HG03060 (cell line): ENCODE results near the gene TEX52.
"Not testable (repeated sequence)": the region's sequence is repeated elsewhere in the genome, so short reads cannot be mapped to it uniquely, and the experiment has no call there.

Source experiments
- ATAC-seq: cut with Tn5 transposase; IDR thresholded peaks from one replicate; pipeline ENCODE4 v1.9.1; 2021; ENCODE audit warnings: low read depth, moderate number of reproducible peaks; ENCODE audit not compliant: unreplicated experiment

Gene TEX52

GRCh38 chr12:2868986-2869632, 12.3 kb upstream of the TEX52 start:
- ATAC-seq = not testable (repeated sequence)

DNA sequence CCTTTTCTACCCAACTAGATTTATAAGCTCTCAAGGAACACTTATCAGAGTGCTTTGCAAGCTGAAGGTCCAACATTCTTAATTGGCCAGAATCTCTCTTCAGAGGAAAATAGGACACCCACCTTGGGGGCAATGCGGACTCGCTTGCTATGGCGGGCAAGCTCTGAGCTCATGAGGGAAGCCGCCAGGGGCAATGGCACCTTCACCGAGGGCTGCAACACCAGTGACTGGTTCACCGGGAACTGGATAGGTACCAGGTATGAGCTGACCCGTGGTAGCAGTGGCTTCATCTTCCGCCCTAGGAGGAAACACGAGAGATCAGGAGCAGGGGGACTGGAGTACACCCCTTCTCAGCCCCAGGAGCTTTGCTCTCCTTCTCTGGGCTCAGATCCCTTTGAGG, 7.4 kb upstream of the TEX52 start:
- ATAC-seq = no peak

DNA sequence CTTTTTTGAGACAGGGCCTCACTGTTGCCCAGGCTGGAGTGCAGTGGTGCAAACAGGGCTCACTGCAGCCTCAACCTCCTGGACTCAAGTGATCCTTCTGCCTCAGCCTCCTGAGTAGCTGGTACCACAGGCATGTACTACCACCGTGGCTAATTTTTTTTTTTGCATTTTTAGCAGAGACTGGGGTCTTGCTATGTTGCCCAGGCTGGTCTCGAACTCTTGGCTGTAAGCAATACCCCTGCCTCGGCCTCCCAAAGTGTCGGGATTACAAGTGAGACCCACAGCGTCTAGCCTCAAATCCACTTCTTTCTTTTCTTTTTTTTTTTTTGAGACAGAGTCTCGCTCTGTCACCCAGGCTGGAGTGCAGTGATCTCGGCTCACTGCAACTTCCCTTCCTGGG, 6.6 kb upstream of the TEX52 start:
- ATAC-seq = not testable (repeated sequence)

- ATAC-seq = no peak
These were observed 6.0 kb upstream of the TEX52 start for GRCh38 chr12:2862876-2863275.

DNA sequence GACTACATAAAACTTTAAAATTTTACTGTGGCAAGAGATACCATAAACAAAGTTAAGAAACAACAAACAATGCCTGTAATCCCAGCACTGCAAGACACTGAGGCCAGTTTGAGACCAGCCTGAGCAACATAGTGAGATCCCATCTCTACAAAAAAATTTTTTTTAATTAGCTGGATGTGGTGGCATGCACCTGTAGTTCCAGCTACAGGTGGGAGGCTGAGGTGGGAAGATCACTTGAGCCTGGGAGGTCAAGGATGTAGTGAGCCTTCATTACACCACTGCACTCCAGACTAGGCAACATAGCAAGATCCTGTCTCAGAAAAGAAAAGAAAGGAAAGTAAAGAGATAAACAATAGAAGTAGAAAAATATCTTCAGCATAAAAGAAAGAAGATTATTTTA, 3.3 kb upstream of the TEX52 start:
- ATAC-seq = no peak

DNA sequence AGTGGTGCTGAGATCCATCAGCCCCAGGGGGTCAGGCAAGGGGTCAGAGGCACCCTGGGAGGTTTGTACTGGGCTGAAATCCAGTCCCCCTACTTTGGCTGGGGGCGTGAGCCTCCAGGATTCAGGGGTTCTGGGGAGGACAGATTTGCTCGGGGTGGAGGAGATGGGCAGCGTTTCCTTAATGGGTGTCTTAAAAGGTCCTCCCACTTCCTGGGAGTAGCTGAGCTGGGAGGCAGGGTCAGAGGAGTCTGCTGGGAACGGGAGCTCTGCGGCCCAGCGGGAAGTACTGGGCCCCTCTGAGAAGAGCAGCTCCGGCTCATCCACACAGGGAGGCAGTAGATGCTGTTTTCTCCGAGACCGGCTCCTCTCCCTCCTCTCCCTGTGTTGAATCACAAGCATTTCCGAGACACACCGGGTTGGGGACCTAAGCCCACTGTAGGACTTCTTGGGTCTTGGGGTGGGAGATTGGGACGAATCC, 2.1 kb upstream of the TEX52 start:
- ATAC-seq = no peak

DNA sequence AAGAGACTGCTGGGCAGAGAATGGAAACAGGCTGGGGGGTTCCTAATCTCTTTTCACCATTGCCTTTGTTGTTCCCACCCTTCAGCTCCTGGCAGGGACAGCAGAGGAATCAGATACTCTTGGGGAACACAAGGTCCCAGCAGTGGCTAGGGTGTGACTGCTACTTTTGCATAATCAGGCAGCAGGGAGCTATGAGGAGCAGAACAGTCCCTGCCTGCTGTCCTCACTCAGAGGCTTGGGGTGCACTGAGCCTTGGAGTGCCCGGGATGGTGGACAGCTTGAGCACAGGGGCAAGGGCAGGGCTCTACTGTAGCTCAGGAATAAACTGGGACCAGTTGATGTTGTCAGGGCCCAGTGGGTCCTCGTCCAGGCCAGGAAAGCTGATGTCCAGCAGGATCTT, 1.5 kb upstream of the TEX52 start:
- no peak for ATAC-seq

DNA sequence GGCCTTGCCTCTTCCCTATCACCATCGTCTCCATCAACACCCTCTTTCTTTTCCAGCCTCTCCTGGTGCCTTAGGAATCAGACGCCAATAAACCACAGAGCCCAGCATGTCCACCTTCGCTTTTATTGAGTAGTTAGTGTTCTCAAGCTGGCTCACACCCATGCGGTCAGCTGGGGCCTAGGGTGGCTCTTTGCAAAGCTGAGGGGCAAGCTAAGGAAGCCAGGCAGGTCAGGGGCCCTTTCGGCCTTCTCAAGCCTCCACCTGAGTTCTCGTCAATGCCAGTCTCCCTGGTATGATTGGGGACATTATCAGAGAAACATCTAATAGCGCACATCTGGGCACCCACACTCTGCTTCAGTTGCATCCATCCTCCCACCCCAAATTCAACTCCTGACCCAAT, 737 bp upstream of the TEX52 start:
- no peak for ATAC-seq

DNA sequence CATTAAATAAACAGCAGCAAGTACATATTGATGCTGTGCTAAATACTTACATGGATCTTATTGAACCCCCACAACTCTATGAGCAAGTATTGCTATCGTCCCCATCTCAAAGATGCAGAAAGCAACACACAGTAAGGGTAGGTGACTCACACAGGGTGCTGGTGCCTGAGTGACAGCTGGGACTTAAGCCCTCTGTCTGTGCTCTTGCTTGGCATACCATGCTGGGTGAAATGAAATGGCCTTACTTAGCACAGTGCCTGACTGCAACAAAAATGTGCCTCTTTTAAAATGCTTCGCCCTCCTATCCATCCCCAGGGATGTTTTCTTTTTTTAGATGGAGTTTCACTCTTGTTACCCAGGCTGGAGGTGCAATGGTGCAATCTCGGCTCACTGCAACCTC, 788 bp downstream of the TEX52 start:
- no peak for ATAC-seq

DNA sequence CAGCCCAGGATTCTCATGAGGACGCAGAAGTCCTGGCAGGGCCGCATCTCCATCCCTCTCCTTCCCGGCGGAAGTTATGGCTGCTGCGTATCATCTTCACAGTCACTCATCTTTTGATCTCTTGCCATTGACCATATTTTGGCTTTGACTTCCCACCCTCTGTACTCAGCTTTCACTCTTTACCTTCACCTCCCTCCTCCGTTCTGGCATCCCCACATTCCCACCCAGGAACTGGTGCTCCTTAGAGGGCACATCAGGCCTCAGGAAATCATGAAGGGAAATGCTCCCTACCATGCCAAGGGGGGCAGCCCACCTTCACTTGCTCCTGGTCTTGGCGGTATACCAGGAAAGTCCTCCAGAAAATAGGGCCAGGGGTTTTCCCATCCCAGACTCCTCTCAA, 1.3 kb downstream of the TEX52 start:
- ATAC-seq = no peak

GRCh38 chr12:2854669-2855453, 2.0 kb downstream of the TEX52 start:
- no peak for ATAC-seq

- no peak for ATAC-seq
These were observed 3.2 kb downstream of the TEX52 start for GRCh38 chr12:2853626-2854025.

GRCh38 chr12:2851931-2852330, 4.9 kb downstream of the TEX52 start:
- ATAC-seq = no peak

DNA sequence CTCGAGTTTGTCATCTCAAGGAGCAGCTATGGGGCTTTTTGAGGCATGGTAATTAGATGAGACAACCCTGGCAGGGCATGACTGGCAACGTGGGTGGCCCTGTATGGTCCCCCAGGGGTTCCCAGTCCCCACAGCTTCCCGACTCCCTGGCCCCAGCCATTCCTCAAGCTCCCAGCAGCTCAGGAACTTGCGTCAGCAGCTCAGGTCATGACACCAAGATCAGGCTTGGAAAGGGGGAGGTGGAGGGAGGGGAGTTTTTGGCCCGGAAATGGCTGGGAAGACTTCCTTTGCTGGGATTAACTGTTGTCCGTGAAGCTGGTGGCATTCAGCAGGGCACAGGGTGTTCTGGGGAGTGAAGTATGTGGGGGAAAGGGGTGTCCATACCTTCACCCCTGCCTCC, 11.6 kb downstream of the TEX52 start:
- no peak for ATAC-seq

GRCh38 chr12:2844786-2845185, 12.1 kb downstream of the TEX52 start:
- no peak for ATAC-seq

DNA sequence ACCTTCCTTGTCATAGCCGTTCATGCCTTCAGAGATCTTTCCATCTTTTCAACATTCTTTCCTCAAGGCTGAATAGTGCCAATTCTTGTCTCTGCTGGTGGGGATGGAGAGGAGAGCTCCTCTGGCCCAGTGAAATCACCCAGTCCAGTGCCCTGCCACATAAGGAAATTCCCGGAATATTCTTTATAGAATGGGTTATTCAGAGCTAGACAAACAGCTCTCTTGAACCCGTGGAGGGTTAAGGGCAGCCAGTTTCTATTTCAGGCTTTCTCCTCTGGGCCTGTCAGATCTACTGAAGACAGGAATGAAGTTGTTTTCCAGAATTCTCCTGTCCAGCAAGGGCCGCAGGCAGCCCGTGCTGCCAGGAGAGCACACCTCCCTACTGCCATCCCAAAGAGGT, 13.9 kb downstream of the TEX52 start:
- no peak for ATAC-seq

GRCh38 chr12:2841056-2841650, 15.7 kb downstream of the TEX52 start:
- no peak for ATAC-seq

DNA sequence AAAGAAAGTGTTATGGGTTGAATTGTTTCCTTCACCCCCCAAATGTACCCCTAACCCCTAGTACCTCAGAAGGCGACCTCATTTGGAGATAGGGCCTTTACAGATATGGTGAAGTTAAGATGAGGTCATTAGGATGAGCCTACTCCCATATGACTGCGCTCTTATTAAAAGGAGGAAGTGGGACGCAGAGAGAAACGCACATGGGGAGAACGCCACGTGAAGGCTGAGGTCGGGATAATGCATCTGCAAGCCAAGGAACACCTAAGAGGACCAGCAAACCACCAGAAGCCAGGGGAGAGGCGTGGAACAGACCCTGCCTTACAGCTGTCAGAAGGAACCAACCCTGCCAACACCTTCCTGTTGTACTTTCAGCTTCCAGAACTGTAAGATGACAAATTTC, 20.3 kb downstream of the TEX52 start:
- ATAC-seq = no peak

GRCh38 chr12:2835691-2836403, 21.0 kb downstream of the TEX52 start:
- no peak for ATAC-seq

GRCh38 chr12:2834581-2835491, 22.0 kb downstream of the TEX52 start, which contains the start of gene NRIP2:
TSS of gene NRIP2 (minus strand) at chr12:2835035. CDS start at chr12:2834983, 52 bp downstream.
- ATAC-seq = no peak
